GM19239 (cell line): ENCODE measurements around the gene FAF1.
"Not testable (repeated sequence)": the region's sequence is repeated elsewhere in the genome, so short reads cannot be mapped to it uniquely, and the experiment has no call there.

Experiments
- DNase-seq: peaks from one replicate; pipeline ENCODE4 v3.0.0; 2011; ENCODE audit warnings: low spot score; ENCODE audit not compliant: insufficient read length
- FAIRE-seq: peaks from 2 replicates; lab custom pipeline; 2011; peaks lifted over from hg19 to GRCh38; lab: Jason Lieb, UNC

FAF1 gene

GRCh38 chr1:50820545-50820944 lies 139.5 kb downstream of the FAF1 start:
- DNase-seq = no peak
- FAIRE-seq = no peak

DNA sequence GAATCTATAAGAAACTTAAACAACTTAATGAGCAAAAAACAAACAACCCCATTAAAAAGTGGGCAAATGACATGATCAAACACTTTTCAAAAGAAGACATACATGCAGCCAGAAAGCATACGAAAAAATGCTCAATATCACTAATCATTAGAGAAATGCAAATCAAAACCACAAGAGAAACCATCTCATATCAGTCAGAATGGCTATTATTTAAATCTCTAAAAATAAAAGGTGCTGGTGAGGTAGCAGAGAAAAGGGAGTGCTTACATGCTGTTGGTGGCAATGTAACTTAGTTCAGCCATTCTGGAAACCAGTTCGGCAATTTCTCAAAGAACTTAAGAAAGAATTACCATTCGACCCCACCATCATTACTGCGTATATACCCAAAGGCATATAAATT lies 147.7 kb downstream of the FAF1 start:
- FAIRE-seq = no peak
- DNase-seq = no peak

DNA sequence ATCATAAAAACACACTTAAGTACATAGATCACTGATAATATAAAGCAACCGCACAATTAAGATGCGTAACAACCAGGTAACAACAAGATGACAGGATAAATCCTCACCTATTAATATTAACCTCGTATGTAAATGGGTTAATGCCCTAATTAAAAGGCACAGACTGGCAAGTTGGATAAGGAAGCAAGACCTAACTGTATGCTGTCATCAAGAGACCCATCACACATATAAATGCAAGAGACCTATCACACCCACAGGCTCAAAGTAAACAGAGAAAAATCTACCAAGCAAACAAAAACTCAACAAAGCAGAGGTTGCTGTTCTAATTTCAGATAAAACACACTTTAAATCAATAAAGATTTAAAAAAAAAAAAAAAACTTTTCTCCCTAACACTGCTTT lies 151.8 kb downstream of the FAF1 start:
- FAIRE-seq = no peak
- no peak for DNase-seq

GRCh38 chr1:50796272-50796671 lies 163.8 kb downstream of the FAF1 start:
- FAIRE-seq (no peak), DNase-seq (no peak)

GRCh38 chr1:50793521-50793920 lies 166.5 kb downstream of the FAF1 start:
- FAIRE-seq = no peak

GRCh38 chr1:50787266-50787665 lies 172.8 kb downstream of the FAF1 start:
- DNase-seq (no peak), FAIRE-seq (peak; percentile 40)

More at GRCh38 chr1:50793521-50793920, 166.5 kb downstream of the FAF1 start:
- DNase-seq = no peak

GRCh38 chr1:50783286-50783685 lies 176.8 kb downstream of the FAF1 start:
- FAIRE-seq = no peak
- DNase-seq = no peak

- FAIRE-seq = no peak
- no peak for DNase-seq
These were observed 179.3 kb downstream of the FAF1 start for GRCh38 chr1:50780797-50781196.

- DNase-seq (no peak), FAIRE-seq (no peak)
These were observed 180.3 kb downstream of the FAF1 start for GRCh38 chr1:50779801-50780200.

GRCh38 chr1:50775740-50776139 lies 184.3 kb downstream of the FAF1 start:
- FAIRE-seq = no peak
- no peak for DNase-seq

DNA sequence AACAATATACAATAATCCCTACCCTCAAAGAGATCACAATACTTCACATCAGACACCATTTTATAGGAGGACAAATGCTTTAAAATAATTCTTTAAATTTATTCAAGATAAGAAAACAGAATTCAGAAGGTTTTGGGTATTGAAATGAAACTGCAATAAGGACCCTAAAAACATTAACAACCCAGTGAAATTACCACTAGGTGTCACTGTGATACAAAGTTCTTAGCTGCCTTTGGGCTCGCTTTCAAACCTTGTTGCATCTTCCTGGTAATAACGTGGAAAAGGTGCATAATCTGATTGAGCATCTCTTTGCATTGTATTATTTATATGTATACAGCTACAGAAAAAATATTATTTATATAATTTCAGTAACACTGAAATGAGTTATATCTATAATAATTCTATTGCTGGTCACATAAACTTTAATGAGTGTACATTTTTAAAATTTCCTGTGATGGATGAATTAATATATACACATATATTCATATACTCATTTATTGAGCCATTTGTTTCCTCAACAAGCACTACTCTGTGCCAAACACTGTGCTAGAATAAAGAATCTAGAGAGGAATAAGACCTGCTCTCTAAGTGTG lies 185.2 kb downstream of the FAF1 start:
- FAIRE-seq (peak; percentile 82), DNase-seq (no peak)

DNA sequence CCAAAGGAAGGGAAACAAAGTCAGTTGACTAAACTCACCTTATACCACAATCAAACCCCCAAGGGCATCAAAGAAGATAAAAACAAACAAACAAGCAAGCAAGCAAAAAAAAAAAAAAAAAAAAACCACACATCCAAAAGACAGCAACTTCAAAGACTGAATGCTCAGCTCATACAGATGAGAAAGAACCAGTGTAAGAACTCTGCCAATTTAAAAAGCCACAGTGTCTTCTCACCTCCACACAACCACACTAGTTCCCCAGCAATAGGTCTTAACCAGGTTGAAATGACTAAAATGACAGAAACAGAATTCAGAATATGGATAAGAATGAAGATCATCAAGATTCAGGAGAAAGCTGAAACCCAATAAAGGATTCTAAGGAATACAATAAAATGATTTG lies 193.4 kb downstream of the FAF1 start:
- DNase-seq (no peak), FAIRE-seq (no peak)

GRCh38 chr1:50756543-50756942 lies 203.5 kb downstream of the FAF1 start:
- not testable (repeated sequence) for DNase-seq, FAIRE-seq

GRCh38 chr1:50754764-50755163 lies 205.3 kb downstream of the FAF1 start:
- FAIRE-seq, DNase-seq: not testable (repeated sequence)

GRCh38 chr1:50750021-50750619 lies 209.9 kb downstream of the FAF1 start:
- DNase-seq (no peak), FAIRE-seq (no peak)

DNA sequence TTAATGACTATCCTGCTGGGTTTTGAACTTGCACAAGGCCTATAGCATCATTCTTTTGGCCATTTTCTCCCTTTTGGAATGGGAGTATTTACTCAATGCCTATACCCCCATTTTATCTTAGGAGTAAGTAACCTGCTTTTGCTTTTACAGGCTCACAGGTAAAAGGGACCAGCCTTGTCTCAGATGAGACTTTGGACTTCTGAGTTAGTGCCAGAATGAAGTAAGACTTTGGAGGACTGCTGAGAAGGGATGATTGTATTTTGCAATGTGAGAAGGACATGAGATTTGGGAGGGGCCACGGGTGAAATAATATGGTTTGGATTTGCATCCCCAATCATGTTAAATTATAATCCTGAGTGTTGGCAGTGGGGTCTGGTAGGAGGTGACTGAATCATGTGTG lies 212.7 kb downstream of the FAF1 start:
- DNase-seq (no peak), FAIRE-seq (no peak)

GRCh38 chr1:50742523-50742922 lies 217.5 kb downstream of the FAF1 start:
- no peak for FAIRE-seq

GRCh38 chr1:50739125-50739524 lies 220.9 kb downstream of the FAF1 start:
- FAIRE-seq (no peak), DNase-seq (no peak)

More at GRCh38 chr1:50742523-50742922, 217.5 kb downstream of the FAF1 start:
- no peak for DNase-seq

DNA sequence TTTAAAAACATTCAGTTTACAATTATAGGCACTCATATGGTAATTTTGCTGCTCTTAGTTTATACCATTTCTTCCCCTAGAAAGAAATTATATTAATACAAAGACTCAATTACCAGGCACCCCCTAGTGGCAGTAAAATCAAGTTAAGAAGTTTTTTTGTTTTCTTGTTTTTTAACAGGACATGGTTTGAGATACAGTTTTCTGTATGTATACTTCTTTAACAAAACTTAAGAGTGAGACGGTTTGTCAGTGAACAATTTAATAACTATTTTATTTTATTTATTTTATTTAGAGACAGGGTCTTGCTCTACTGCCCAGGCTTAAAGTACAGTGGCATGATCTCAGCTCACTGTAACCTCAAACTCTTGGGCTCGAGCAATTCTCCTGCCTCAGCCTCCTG lies 224.6 kb downstream of the FAF1 start:
- no peak for FAIRE-seq

GRCh38 chr1:50727578-50727977 lies 232.5 kb downstream of the FAF1 start:
- FAIRE-seq, DNase-seq: not testable (repeated sequence)

More for the DNA sequence above, 224.6 kb downstream of the FAF1 start:
- no peak for DNase-seq

DNA sequence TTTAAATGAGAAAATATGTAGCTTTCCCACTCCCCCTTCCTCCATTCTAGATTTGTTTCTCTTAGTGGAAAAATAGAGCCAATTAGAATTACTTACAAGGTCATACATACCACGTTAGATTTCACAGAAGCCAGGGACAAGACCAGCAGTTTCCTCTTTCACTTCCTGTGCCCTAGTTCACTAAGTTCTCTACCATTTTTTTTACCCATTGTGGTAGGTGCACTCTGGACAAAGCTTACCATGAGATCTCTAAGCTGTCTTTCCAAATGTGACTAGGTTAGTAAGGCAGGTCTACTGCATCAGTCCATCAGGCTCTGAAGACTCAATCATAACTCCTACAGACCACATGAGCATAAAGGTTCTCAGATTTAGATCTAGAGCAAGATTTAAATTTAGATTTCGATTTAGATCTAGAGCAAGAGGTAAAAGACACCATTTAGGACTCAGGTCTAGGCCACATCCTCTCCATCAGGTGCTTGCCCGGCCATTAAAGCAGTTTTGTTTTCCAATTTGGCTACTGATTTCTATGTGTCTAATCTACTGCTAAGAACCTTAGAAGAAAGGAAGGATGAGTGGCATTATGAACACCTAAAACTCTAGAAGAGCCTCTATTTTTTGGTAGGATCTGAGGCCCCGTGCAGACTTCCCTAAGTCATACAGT lies 235.3 kb downstream of the FAF1 start:
- FAIRE-seq (peak; percentile 76), DNase-seq (peak; percentile 9)
